Measurements from ENCODE around the gene ELP2.
"Not testable (repeated sequence)": the region's sequence is repeated elsewhere in the genome, so short reads cannot be mapped to it uniquely, and the experiment has no call there.

Gene ELP2, protein sequence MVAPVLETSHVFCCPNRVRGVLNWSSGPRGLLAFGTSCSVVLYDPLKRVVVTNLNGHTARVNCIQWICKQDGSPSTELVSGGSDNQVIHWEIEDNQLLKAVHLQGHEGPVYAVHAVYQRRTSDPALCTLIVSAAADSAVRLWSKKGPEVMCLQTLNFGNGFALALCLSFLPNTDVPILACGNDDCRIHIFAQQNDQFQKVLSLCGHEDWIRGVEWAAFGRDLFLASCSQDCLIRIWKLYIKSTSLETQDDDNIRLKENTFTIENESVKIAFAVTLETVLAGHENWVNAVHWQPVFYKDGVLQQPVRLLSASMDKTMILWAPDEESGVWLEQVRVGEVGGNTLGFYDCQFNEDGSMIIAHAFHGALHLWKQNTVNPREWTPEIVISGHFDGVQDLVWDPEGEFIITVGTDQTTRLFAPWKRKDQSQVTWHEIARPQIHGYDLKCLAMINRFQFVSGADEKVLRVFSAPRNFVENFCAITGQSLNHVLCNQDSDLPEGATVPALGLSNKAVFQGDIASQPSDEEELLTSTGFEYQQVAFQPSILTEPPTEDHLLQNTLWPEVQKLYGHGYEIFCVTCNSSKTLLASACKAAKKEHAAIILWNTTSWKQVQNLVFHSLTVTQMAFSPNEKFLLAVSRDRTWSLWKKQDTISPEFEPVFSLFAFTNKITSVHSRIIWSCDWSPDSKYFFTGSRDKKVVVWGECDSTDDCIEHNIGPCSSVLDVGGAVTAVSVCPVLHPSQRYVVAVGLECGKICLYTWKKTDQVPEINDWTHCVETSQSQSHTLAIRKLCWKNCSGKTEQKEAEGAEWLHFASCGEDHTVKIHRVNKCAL

DNA sequence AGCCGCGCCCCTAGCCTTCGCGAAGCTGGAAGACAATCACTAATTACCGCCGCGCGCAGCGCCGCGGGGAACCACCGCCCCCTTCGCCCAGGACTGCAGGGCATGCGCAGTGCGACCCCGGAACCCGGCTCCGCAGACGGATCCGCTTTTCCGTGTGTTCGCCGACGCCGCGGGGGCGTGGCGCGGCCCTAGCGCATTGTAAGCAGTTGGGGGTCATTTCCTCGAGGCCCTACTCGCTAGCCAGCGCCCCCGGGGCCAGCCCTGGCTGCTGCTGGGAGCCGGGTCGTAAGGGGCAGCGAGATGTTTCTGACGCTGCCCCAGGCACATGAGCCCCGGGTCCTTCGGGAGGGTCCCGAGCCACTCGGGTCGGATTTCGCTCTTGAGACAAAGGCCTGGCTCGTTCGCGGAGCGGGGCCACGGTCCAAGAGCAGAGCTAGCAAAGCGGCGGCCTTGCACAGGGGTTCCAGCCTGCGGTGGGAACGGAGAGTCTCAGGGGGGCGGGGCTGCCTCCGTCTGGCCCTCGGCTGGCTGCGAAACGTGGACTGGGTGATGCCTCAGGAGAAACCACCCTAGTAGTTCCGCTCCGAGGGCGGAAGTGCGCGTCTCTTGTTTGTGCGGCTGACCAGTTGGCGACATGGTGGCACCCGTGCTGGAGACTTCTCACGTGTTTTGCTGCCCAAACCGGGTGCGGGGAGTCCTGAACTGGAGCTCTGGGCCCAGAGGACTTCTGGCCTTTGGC is at the start of gene ELP2, which contains the start of gene SLC39A6:
Gene ELP2, plus strand, starts transcription at position 600 of the 739 bp plus-strand sequence. Its CDS starts 35 bp downstream, at position 635.
Gene SLC39A6, minus strand, starts transcription at position 41 of the 739 bp plus-strand sequence. CDS start 2,333 bp downstream, outside the sequence.
- DNase-seq = peak; percentile 98

DNA sequence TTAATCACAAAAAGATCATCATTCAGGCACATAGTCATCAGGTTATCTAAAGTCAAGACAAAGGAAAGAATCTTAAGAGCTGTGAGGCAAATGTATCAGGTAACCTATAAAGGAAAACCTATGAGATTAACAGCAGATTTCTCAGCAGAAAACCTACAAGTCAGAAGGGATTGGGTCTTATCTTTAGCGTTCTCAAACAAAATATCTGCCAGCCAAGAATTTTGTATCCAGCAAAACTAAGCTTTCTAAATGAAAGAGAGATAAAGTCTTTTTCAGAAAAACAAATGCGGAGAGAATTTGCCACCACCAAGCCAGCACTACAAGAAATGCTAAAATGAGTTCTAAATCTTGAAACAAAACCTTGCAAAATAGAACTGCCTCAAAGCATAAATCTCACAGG is 48.6 kb upstream of the ELP2 start:
- DNase-seq = not testable (repeated sequence)

DNA sequence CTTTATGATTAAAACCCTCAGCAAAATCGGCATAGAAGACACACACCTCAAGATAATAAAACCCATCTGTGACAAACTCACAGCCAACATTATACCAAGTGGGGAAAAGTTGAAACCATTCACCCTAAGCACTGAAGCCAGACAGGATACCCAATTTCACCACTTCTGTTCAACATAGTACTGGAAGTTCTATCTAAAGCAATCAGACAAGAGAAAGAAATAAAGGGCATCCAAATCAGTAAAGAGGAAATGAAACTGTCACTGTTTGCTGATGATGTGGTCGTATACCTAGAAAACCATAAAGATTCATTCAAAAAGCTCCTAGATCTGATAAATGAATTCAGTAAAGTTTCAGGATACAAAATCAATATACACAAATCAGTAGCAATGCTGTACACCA is 46.0 kb upstream of the ELP2 start:
- DNase-seq = peak; percentile 13

DNA sequence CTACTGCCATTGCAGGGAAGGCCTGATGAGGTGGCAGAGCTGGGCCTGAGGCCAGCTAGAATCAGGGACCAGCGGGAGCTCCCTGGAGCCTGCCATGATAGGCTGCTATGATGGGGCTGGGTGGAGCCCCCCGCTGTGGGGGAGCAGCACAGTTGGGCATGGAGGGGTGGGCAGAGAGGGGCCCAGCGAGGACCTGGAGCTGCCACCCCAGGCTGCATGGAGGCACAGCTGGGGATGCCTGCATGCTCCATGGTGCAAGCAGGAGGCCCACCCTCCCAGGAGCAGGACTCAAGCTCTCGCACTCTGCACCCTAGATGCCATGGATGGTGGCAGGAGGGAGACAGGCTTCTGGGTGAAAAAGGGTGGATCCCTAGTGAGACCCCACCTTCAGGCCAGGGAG is 44.5 kb upstream of the ELP2 start:
- no peak for DNase-seq

DNA sequence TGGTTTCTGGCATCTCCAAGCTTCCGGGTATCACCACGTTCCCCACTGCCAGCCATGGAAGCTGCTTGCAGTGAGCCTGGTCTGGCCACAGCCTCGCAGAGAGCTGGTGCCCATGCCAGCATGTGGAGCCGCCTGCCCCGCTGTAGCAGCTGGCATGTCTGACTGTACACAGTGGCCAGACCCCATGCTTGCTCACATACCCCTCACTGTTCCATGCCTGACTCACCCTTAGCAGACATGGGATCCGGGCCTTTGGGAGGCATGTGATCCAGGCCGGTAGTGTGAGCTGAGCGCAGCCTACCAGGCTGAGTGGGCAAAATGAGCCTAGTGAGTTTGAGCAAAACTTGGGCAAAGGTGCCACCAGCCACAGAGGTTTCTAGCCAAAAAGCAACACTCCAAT is 43.5 kb upstream of the ELP2 start:
- no peak for DNase-seq

DNA sequence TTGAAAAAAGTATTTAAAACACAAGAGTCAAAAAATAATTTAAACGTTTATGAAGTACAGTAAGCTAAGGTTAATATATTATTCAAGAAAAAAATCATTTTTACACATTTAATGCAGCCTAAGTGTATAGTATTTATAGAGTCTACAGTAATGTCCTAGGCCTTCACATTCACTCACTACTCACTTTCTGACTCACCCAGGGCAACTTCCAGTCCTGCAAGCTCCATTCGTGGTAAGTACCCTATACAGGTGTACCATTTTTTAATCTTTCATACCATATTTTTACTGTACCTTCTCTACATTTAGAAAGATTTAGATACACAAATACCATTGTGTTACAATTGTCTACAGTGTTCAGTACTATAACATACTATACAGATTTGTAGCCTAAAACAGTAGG is 41.4 kb upstream of the ELP2 start:
- no peak for DNase-seq

DNA sequence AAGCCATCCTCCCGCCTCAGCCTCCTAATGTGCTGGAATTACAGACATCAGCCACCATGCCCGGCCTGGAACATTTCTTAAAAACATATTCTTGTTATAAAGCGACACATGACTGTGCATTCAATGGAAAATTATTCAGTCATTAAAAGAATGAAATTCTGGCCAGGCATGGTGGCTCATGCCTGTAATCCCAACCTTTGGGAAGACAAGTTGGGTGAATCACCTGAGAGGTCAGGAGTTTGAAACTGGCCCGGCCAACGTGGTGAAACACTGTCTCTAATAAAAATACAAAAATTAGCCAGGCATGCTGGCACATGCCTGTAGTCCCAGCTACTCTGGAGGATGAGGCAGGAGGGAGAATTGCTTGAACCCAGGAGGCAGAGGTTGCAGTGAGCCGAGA is 40.7 kb upstream of the ELP2 start:
- DNase-seq = no peak

DNA sequence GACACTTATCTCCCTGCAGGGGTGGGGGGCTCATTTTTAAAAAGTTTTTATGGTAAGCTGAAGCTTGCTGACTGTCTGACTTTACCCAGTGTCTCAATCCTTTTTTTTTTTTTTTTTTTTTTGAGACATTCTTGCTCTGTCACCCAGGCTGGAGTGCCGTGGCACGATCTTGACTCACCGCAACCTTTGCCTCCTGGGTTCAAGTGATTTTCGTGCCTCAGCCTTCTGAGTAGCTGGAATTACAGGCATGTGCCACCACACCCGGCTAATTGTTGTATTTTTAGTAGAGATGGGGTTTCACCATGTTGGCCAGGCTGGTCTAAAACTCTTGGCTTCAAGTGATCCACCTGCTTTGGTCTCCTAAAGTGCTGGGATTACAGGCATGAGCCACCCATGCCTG is 37.6 kb upstream of the ELP2 start:
- not testable (repeated sequence) for DNase-seq

DNA sequence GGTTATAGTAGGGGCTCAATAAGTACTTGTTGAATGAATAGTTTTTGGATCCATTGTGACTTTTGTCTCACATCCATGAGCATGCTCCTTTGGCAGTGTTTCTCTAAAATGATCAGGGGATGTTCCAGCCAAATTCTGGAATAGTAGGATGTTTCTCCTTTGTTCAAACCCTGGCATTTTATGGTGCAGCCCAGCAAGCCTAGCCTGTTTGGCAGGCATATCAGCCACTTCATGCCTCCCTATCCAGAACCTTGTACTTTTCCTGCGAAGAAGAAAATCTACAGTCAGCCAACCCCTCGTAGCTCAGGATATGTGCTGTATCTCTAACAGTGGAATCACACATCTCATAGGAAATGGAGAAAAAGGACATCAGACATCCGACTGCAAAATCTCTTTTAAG is 35.3 kb upstream of the ELP2 start:
- DNase-seq = no peak

DNA sequence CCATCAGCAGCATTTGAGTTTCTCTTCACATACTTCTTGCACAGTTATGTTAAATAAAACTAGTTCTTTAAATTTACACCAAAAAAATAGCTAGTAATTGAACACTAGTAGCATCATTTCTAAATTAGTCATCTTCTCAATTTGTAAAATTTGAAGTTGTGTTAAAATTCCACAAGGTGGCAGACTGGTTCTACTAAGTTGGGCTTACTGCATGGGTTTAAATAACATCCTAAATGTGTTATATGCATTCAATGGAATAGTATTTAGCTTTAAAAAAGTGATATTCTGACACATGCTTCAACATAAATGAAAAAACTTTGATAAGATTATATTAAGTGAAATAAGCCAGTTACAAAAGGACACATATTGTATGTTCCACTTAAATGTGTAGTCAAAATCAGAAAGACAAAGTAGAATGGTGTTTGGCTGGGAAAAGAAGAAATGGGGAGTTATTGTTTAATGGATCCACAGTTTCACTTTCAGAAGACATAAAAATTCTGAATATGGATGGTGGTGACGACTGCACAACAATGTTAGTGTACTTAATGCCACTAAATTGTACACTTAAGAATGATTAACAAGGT is 33.7 kb upstream of the ELP2 start:
- peak; percentile 64 for DNase-seq

DNA sequence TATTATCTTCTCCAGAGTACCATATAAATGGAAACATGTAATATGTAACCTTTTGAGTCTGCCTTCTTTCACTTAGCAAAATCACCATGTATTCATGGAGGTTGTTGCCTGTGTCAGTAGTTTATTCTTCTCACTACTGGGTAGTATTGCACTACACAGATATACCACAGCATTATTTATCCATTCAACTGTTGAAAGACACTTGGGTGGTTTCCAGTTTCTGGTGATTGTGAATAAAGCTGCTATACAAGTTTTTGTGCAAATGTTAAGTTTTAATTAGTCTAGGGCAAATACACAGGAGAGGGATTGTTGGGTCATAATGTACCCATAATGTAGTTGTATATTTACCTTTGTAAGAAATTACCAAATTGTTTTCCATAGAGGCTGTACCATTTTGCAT is 32.7 kb upstream of the ELP2 start:
- no peak for DNase-seq

DNA sequence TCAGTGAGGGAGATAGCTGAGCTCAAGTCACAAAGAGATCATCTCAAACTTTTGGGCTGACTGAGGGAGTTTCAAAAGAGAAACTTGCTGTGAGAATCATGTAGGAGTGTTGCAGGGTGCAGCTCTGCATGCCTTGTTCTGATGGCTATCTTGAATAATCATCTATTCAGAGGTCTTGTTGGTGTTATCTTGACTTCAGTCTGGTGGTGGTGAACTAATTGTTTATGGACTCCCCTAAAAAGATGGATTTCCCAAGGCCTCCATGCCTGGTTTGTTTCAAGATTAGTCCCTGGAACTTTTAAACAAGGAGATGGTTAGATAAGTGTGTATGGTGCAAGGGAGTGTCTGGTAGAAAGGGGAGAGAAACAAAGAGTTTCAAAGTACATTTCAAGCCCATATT is 30.4 kb upstream of the ELP2 start:
- DNase-seq = no peak

DNA sequence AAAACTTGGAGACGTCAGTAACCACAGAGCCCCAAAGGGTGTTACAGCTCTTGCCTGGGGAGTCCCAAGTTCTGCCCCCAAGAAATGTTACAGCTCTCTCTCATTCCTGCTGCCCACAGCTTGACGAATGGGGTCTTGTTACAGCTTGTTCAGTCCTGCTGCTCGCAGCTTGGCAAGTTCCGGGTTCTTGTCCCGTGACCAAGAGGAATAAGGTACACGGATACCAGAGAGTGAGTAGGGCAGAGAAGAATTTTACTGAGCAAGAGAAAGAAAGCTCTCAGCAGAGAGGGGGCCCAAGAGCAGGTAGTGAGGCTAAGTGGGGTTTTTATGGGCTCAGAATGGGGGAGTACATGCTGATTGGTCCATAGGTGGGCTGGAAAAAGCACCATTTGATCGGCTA is 27.8 kb upstream of the ELP2 start:
- no peak for DNase-seq

DNA sequence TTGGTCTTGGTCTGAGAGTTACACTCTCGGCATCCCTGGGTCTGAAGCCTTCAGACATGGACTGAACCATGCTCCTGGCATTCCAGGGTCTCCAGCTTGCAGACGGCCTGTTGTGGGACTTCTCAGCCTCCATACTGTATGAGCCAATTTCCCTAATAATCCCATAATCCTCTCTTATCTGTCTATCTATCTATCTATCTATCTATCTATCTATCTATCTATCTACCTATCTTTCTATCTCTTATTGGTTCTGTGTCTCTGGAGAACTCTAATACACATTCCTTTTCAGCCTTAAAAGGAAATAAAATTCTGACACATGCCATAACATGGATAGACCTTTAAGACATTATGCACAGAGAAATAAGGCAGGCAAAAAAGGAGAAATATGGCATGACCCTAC is 24.9 kb upstream of the ELP2 start:
- DNase-seq = no peak

DNA sequence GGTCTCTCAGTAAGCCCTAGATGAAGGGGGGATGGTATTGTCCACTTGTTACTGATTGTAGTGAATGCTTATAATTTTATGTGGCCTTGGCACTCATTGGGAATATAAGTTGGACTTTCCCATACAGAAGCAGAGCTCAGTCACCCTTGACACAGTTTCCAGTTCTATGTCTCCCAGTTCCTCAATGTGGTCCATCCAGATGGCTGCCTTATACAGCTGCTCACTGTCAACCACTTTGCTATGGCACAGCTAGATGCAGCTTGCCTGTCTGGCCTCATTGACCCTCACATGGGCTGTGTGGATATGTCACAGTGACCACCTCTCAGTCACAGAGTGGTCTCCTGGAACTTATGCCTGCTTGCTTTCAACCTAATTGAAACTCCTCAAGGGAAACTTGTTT is 22.2 kb upstream of the ELP2 start:
- DNase-seq = no peak

DNA sequence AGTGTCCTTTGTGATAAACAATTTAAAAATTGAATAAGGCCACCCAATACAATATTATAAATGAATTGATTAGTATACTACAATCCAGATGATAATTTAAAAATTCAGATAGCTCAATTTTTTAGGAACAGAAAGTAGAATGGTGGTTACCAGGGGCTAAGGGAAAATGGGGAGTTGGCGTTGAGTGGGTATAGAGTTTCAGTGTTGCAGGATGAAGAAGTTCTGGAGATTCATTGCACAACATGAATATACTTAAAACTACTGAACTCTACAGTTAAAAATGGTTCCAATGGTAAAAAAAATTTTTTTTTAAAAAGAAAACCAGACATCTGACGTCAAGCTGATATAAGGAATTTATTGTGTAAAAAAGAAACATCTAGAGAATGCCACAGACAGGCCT is 21.5 kb upstream of the ELP2 start:
- DNase-seq = no peak

DNA sequence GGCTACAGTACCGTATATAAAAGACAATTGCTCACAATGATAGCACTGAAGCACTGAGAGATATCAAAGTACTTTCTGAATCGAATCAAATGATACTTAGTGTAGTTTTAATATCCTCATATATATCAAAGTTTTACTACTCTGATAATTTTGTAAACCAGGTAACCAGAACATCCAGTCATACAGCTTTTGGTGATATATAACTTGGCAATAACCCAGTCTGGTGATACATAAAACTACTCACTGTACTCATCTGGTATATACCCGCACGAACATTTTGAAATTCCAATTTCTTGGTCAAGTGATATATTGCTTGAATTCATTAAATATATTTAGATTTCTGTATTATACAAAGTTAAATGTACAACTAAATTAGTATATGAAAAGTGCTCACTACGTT is 21.1 kb upstream of the ELP2 start:
- DNase-seq = no peak

DNA sequence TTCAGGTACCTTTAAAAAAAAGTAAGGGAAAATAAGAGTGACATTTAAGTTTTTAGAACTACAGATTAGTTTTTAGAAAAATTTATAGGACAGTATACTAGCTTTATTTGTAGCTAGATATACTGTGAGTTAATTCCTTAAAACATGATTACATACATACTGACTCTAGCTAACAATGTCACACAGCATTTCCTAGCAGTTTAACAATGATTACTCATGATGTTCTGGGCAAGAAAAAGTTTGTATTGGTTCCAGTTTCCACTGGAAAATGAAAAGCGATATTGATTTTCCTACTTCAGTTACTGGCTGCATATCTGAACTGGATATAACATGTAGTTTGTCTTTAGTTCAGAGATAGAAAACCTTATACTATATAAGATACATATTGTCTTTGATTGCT is 20.0 kb upstream of the ELP2 start:
- no peak for DNase-seq

DNA sequence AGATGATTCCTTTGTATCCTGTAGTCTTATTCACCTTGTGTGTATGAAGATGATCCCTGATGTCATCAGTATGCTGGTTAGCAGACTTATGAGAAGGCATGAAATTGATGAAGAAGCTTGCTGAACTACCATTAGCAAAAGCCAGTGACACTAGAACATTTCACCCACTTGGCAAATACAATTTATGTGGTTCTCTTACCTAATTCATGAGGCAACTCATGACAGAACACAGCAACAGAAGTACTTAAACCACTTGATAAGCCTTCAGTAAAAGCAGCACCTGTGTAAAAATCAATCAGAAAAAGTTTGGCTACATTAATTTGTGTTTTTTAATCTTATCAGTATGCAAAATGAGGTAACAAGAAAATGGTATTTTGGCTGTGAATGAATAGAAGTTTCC is 17.4 kb upstream of the ELP2 start:
- no peak for DNase-seq

DNA sequence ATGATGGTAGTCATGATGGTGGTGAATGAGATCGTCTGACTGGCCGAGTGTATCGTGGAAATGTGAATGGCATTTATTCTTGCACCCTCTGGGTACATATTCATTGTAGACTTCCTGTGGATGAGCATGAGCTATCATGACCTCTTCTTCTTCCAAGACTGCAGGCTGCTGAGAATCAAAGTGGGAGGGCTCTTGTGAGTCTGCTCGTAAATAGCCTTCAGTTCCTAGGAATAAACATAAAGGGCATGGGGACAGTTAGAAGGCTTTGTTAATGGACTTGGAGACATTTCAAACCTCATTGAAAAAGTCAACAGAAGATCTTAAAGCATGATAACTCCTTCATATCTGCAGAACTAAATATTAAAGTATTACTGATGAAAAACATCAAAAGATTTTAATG is 15.4 kb upstream of the ELP2 start:
- DNase-seq = no peak

DNA sequence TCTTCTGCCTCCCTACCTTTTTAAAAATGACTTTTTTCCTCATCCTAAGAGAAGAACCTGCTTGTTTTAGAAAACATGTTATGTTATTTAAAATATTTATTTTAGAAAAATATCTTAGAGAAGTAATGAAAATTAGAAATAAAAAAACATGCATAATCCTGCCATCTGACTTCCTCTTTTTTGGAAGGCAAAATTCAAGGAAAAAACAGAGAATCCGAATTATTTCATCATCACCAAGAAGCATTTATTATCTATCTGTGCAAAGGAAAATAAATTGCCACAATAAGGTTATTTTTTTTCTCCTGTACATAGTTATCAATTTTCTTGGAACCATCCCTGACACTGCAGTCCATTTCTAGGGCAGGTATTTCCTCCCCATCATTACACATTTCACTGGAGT is 15.0 kb upstream of the ELP2 start:
- no peak for DNase-seq

DNA sequence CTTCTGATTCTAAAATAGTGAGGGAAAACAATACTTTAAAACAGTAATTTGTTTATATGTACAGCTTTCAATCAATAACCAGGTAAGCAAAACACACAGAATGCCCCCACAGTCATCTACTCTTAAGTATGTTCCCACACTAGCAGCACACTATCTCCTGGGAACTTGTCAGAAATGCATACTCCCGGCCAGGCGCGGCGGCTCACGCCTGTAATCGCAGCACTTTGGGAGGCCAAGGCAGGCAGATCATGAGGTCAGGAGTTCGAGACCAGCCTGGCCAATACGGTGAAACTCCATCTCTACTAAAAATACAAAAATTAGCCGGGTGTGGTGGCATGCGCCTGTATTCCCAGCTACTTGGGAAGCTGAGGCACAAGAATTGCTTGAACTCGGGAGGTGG is 12.9 kb upstream of the ELP2 start:
- not testable (repeated sequence) for DNase-seq

DNA sequence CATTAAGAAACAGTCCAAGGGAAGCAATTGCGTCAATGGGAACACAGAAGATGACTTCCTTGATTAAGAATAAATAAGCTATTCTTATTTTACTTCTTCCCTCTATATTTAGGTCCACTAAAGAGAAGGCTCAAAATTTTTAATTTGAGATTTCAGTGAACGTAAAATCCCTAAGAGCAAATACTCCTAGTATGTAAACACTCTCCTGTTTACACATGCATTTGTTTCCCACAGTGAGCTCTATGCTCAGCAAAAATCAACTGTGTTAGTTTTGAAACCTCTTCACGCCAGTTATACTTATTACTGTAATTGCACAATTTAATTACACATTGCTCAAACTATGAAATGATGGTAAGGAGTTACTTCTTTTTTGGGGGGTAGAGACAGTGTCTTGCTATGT is 9.4 kb upstream of the ELP2 start:
- no peak for DNase-seq
